PC-3 (cell line): ENCODE results near the gene PRPH. TPM values are rescaled to one million over a fixed set of nuclear protein-coding genes. Genes with fewer than 3 reads are reported as not detected.

Experiments used
- ATAC-seq: fragments of 200-7000 bp; cut with Tn5 transposase; 2 replicates; pipeline ENCODE4 v1.9.1; 2020; ENCODE audit warnings: mild to moderate bottlenecking, moderate library complexity
- BruUV-seq: library from RNA; stranded (reverse); fragments of 400-500 nt; replicated peaks from 2 replicates; lab custom pipeline; 2021; lab: Mats Ljungman, UMichigan
- CTCF ChIA-PET: fragments of 300-600 bp; sonication (Branson Sonifier 250); formaldehyde crosslinking; loops from one replicate; lab custom pipeline; 2022; ENCODE audit warnings: antibody characterized with exemption; lab: Charles Lee
- POLR2A ChIA-PET: fragments of 300-600 bp; sonication (Branson Sonifier 250); formaldehyde crosslinking; loops from one replicate; lab custom pipeline; 2022; ENCODE audit warnings: antibody characterized with exemption; ENCODE audit not compliant: unreplicated experiment; lab: Charles Lee
- DNase-seq: peaks from one replicate; pipeline ENCODE4 v3.0.0-alpha.2; 2015
- H2AFZ ChIP-seq: fragments of 300-600 bp; sonication (generic); 2 replicates; pipeline ENCODE4 v1.6.0; 2016; ENCODE audit warnings: antibody characterized with exemption, low read length
- H3F3A ChIP-seq: fragments of 300-600 bp; sonication (generic); one replicate; pipeline ENCODE4 v1.6.0; 2017; ENCODE audit warnings: antibody characterized with exemption, low read length, control low read depth, mild to moderate bottlenecking; ENCODE audit not compliant: unreplicated experiment
- H3K27ac ChIP-seq: fragments of 300-600 bp; sonication (generic); 2 replicates; pipeline ENCODE4 v1.5.1; 2016; ENCODE audit warnings: mild to moderate bottlenecking, low read length
- H3K27me3 ChIP-seq: fragments of 300-600 bp; sonication (generic); 2 replicates; pipeline ENCODE4 v1.6.1; 2016; ENCODE audit warnings: low read length, mixed read lengths
- H3K36me3 ChIP-seq: fragments of 300-600 bp; sonication (generic); 2 replicates; pipeline ENCODE4 v1.6.1; 2016; ENCODE audit warnings: low read depth, mixed run types, low read length, mixed read lengths
- H3K4me1 ChIP-seq: fragments of 300-600 bp; sonication (generic); 2 replicates; pipeline ENCODE4 v1.5.1; 2016; ENCODE audit warnings: low read length; ENCODE audit not compliant: insufficient read depth
- H3K4me2 ChIP-seq: fragments of 300-600 bp; sonication (generic); 2 replicates; pipeline ENCODE4 v1.6.0; 2016; ENCODE audit warnings: low read length
- H3K4me3 ChIP-seq: fragments of 300-600 bp; sonication (generic); 2 replicates; pipeline ENCODE4 v1.5.1; 2016; ENCODE audit warnings: mild to moderate bottlenecking, low read length, mixed read lengths
- H3K79me2 ChIP-seq: fragments of 300-600 bp; sonication (generic); 2 replicates; pipeline ENCODE4 v1.6.1; 2017; ENCODE audit warnings: low read length, mixed read lengths
- H3K9ac ChIP-seq: fragments of 300-600 bp; sonication (generic); 2 replicates; pipeline ENCODE4 v1.6.0; 2016; ENCODE audit warnings: mild to moderate bottlenecking, low read length
- H3K9me2 ChIP-seq: fragments of 300-600 bp; sonication (generic); replicated peaks from 2 replicates; pipeline ENCODE4 v1.6.1; 2016; ENCODE audit warnings: mixed run types, low read length, mixed read lengths
- H3K9me3 ChIP-seq: fragments of 300-600 bp; sonication (generic); 2 replicates; pipeline ENCODE4 v1.6.1; 2016; ENCODE audit warnings: low read length, mixed read lengths
- H4K20me1 ChIP-seq: fragments of 300-600 bp; sonication (generic); 2 replicates; pipeline ENCODE4 v1.6.1; 2016; ENCODE audit warnings: low read length, mixed read lengths
- CTCF ChIP-seq: fragments of 300-600 bp; sonication (generic); conservative IDR thresholded peaks from 2 replicates; pipeline ENCODE4 v1.5.1; 2017; ENCODE audit warnings: antibody characterized with exemption, low read depth, mild to moderate bottlenecking, low read length
- EZH2 ChIP-seq: fragments of 300-600 bp; sonication (generic); IDR thresholded peaks from one replicate; pipeline ENCODE4 v1.6.1; 2017; ENCODE audit warnings: antibody characterized with exemption, mild to moderate bottlenecking, low read length; ENCODE audit not compliant: unreplicated experiment
- EZH2phosphoT487 ChIP-seq: fragments of 300-600 bp; sonication (generic); IDR thresholded peaks from 2 replicates; pipeline ENCODE4 v1.6.1; 2018; ENCODE audit warnings: mild to moderate bottlenecking, antibody characterized with exemption, low read length, borderline replicate concordance
- intact Hi-C: fragments of 100-400 bp; cut with micrococcal nuclease; formaldehyde crosslinking; loops from 2 replicates; pipeline ENCODE4 v1.9.0; 2023
- total RNA-seq: library from RNA; depleted of rRNA; stranded (reverse); fragments of >200 nt; gene quantifications from 2 replicates; pipeline ENCODE4 v1.2.3, GENCODE V29; 2014

PRPH gene
- total RNA-seq, 1 experiment from 2014 or later, result 0.15 TPM

- no peaks in the 10 kb centered on the region for H3K79me2 ChIP-seq
- no peaks in the 10 kb centered on the region for H3K36me3 ChIP-seq
- TF ChIP-seq EZH2phosphoT487 (no peak), CTCF (no peak), EZH2 (no peak)
- H3K4me3 ChIP-seq, result peak overlapping the region; percentile 78
- no peaks in the 10 kb centered on the region for H3K9me2 ChIP-seq
- ChIA-PET POLR2A (no interaction called here), CTCF (interaction anchor here (0.5 to 1.2 kb wide), 2 partner anchors 39 to 178 kb away, joined by 3 to 4 read pairs; no protein-coding TSS in a partner anchor)
- H3K4me1 ChIP-seq, result no peaks in the 10 kb centered on the region
- BruUV-seq, result no TSS peak
- H3K9me3 ChIP-seq, result no peaks in the 10 kb centered on the region
- DNase-seq (no peak), ATAC-seq (no peak)
- peak overlapping the region; percentile 98 for H3K4me2 ChIP-seq
- H2AFZ ChIP-seq, result peak overlapping the region; percentile 94
- intact Hi-C loops, result loop anchor here (2.0 kb wide), 1 partner anchor 47 kb away; no protein-coding TSS in a partner anchor
- no peak overlapping the region for H3K27ac ChIP-seq
- H3F3A ChIP-seq, result no peaks in the 10 kb centered on the region
- H4K20me1 ChIP-seq, result no peaks in the 10 kb centered on the region
- H3K9ac ChIP-seq, result no peak overlapping the region
- no peaks in the 10 kb centered on the region for H3K27me3 ChIP-seq
Measured at GRCh38 chr12:49335955-49336644, 41.2 kb downstream of the PRPH start.

- POLR2A ChIA-PET, result no interaction called here
Measured at GRCh38 chr12:49336645-49337584, 42.0 kb downstream of the PRPH start, which contains the start of gene C1QL4. TSS of gene C1QL4 (minus strand) at chr12:49337188. CDS start at chr12:49336477, 711 bp downstream.

More at GRCh38 chr12:49336645-49337584, 42.0 kb downstream of the PRPH start, which contains the start of gene C1QL4:
- peak within 1 kb of the TSS; percentile 53 for H3K9ac ChIP-seq
- peak within 1 kb of the TSS; percentile 98 for H3K4me2 ChIP-seq
- DNase-seq, result peak; percentile 86
- no peaks in the 10 kb centered on the region for H3F3A ChIP-seq
- H3K4me3 ChIP-seq, result peak within 1 kb of the TSS; percentile 78
- intact Hi-C loops, result loop anchor here (1.0 to 2.0 kb wide), 2 partner anchors 39 to 48 kb away; no protein-coding TSS in a partner anchor
- ATAC-seq, result peak; percentile 85
- TF ChIP-seq CTCF (peak; percentile 92), EZH2phosphoT487 (no peak)
- no peaks in the 10 kb centered on the region for H3K9me2 ChIP-seq
- H4K20me1 ChIP-seq, result no peaks in the 10 kb centered on the region
- H3K27me3 ChIP-seq, result no peaks in the 10 kb centered on the region
- H3K27ac ChIP-seq, result no peak within 1 kb of the TSS
- H3K9me3 ChIP-seq, result no peaks in the 10 kb centered on the region
- H3K4me1 ChIP-seq, result no peaks in the 10 kb centered on the region
- CTCF ChIA-PET, result interaction anchor here (0.5 kb wide), 1 partner anchor 177 kb away, joined by 3 read pairs; no protein-coding TSS in a partner anchor
- H3K79me2 ChIP-seq, result no peaks in the 10 kb centered on the region
- peak within 1 kb of the TSS; percentile 94 for H2AFZ ChIP-seq
- H3K36me3 ChIP-seq, result no peaks in the 10 kb centered on the region
- BruUV-seq, result no TSS peak
